Stimulated activated memory B cell treated with anti-CD40 and anti-IgM and Interleukin-4, amounts not matched to agents 10 μg/mL and 1 μg/mL and 100 μg/mL, for 72 hours (primary cell): ENCODE results near the gene KRT79.

ENCODE experiments used
- ATAC-seq: fragments of 150-1000 bp; cut with Tn5 transposase; 2 replicates; pipeline ENCODE4 v1.10.0; 2021
- H3K27ac Mint-ChIP-seq: one replicate; pipeline ENCODE4 v1.8.0; 2022; ENCODE audit warnings: mild to moderate bottlenecking, mixed read lengths
- H3K27me3 Mint-ChIP-seq: one replicate; pipeline ENCODE4 v1.8.0; 2022; ENCODE audit warnings: mixed read lengths
- H3K36me3 Mint-ChIP-seq: one replicate; pipeline ENCODE4 v1.8.0; 2022; ENCODE audit warnings: mixed read lengths
- H3K4me1 Mint-ChIP-seq: one replicate; pipeline ENCODE4 v1.8.0; 2022; ENCODE audit warnings: mixed read lengths
- H3K4me3 Mint-ChIP-seq: one replicate; pipeline ENCODE4 v1.8.0; 2022; ENCODE audit warnings: mild to moderate bottlenecking, moderate library complexity, mixed read lengths
- H3K9me3 Mint-ChIP-seq: one replicate; pipeline ENCODE4 v1.8.0; 2022; ENCODE audit warnings: mixed read lengths

The KRT79 gene

DNA sequence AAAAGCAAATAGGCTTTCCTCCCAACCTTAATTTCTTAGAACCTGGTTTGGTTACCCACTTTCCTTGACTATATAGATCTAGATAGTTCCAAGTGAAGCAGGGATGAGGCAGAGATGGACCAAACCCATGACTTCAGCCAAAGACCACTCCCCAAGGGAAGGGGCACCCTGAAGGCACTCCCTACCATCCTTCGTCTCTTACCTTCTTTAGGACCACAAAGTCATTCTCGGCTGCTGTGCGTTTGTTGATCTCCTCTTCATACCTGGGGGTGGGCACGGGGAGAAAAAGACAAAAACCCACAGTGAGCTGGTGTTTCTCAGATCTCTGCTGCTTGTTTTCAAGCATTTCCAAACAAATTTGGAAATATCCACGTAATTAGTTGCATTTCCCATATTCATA is 23.6 kb downstream of the KRT79 start:
- H3K36me3 Mint-ChIP-seq = no peaks in the 10 kb centered on the region
- peaks cover 35% of the 10 kb centered on the region for H3K27me3 Mint-ChIP-seq
- no peak for ATAC-seq
- no peak overlapping the region for H3K27ac Mint-ChIP-seq
- no peaks in the 10 kb centered on the region for H3K9me3 Mint-ChIP-seq
- no peak overlapping the region for H3K4me3 Mint-ChIP-seq
- H3K4me1 Mint-ChIP-seq = no peaks in the 10 kb centered on the region

- no peaks in the 10 kb centered on the region for H3K4me1 Mint-ChIP-seq
- peaks cover 29% of the 10 kb centered on the region for H3K27me3 Mint-ChIP-seq
- no peaks in the 10 kb centered on the region for H3K36me3 Mint-ChIP-seq
- H3K27ac Mint-ChIP-seq = no peak overlapping the region
- H3K4me3 Mint-ChIP-seq = no peak overlapping the region
- ATAC-seq = no peak
- H3K9me3 Mint-ChIP-seq = no peaks in the 10 kb centered on the region
Observed at GRCh38 chr12:52809166-52809565, 24.9 kb downstream of the KRT79 start.

DNA sequence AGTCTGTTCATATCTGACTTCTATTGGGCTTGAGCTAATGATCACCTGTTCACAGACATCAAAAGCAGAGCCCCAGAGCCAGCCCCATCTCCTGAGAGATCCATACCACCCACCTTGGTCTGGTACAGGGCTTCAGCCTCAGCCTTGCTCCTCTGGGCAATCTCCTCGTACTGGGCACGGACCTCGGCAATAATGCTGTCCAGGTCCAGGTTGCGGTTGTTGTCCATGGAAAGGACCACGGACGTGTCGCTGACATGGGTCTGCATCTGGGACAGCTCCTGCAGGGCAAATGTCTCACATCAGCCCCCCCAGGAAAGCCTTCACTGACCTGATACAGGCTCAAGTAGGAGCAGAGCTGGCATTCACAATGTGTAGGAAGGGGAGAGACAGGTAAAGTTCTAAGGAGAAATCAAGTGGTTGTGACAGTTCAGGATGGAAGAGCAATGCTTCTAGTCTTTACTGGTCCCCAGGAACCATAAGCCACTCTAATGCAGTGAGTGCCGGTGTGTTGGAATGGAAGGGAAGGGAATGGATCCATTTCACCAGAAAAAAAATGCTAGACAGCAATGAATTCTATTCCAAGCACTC is 25.4 kb downstream of the KRT79 start:
- Mint-ChIP-seq H3K27me3 (peaks cover 27% of the 10 kb centered on the region), H3K27ac (no peak overlapping the region), H3K4me1 (no peaks in the 10 kb centered on the region), H3K36me3 (no peaks in the 10 kb centered on the region), H3K4me3 (no peak overlapping the region), H3K9me3 (no peaks in the 10 kb centered on the region)
- ATAC-seq = no peak

DNA sequence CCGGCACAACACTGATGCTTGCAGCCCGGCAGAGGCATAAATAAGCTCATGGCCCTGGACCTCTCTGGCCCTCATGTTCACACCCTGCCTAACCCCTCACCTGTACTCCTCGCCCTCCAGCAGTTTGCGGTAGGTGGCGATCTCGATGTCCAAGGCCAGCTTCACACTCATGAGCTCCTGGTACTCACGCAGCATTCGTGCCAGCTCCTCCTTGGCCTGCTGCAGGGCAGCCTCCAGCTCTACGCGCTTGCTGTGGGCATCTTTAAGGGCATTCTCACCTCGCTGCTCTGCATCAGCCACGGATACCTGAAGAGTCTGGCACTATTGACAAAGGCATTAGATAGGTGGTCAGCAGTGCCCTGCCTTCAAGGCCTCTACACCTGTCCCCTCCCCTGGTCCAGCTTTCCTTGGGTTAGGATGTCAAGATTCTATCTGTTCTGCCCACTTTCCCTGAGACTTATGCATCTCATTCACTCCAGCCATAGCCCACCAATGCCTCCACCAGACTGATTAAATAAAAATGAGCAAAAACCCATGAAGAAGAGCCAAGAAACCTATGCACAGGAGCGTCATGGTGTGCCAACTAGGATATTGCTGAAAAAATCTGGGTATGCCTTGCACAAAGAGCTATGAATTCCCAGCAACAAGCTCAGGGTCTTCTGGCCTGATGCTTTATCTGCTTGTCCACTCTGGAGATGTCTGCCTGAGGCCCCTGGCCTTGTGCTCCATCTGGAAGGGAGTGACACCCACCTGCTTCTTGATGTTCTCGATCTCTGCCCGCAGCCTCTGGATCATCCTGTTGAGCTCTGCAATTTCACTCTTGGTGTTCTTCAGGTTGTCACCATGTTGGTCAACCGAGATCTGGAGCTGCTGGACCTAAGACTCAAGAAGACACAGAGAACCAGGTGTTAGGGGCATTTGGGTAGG is 26.3 kb downstream of the KRT79 start:
- Mint-ChIP-seq H3K36me3 (no peaks in the 10 kb centered on the region), H3K9me3 (no peaks in the 10 kb centered on the region), H3K4me1 (no peaks in the 10 kb centered on the region), H3K27me3 (peaks cover 27% of the 10 kb centered on the region), H3K27ac (no peak overlapping the region), H3K4me3 (no peak overlapping the region)
- no peak for ATAC-seq

GRCh38 chr12:52806821-52807543 is 27.1 kb downstream of the KRT79 start:
- Mint-ChIP-seq H3K36me3 (no peaks in the 10 kb centered on the region), H3K27ac (no peak overlapping the region), H3K27me3 (peaks cover 27% of the 10 kb centered on the region), H3K9me3 (no peaks in the 10 kb centered on the region), H3K4me3 (no peak overlapping the region), H3K4me1 (no peaks in the 10 kb centered on the region)
- no peak for ATAC-seq

GRCh38 chr12:52806169-52806811 is 27.8 kb downstream of the KRT79 start:
- Mint-ChIP-seq H3K27ac (no peak overlapping the region), H3K4me1 (no peaks in the 10 kb centered on the region), H3K27me3 (peaks cover 27% of the 10 kb centered on the region), H3K36me3 (no peaks in the 10 kb centered on the region), H3K9me3 (no peaks in the 10 kb centered on the region), H3K4me3 (no peak overlapping the region)
- ATAC-seq = no peak

- no peaks in the 10 kb centered on the region for H3K4me1 Mint-ChIP-seq
- no peak overlapping the region for H3K4me3 Mint-ChIP-seq
- H3K27me3 Mint-ChIP-seq = peaks cover 27% of the 10 kb centered on the region
- H3K36me3 Mint-ChIP-seq = no peaks in the 10 kb centered on the region
- no peak overlapping the region for H3K27ac Mint-ChIP-seq
- no peak for ATAC-seq
- no peaks in the 10 kb centered on the region for H3K9me3 Mint-ChIP-seq
Observed at GRCh38 chr12:52805739-52806138, 28.4 kb downstream of the KRT79 start.

GRCh38 chr12:52805000-52805399 is 29.1 kb downstream of the KRT79 start:
- Mint-ChIP-seq H3K9me3 (no peaks in the 10 kb centered on the region), H3K4me1 (no peaks in the 10 kb centered on the region), H3K36me3 (no peaks in the 10 kb centered on the region), H3K4me3 (no peak overlapping the region), H3K27ac (no peak overlapping the region), H3K27me3 (peaks cover 27% of the 10 kb centered on the region)
- no peak for ATAC-seq

DNA sequence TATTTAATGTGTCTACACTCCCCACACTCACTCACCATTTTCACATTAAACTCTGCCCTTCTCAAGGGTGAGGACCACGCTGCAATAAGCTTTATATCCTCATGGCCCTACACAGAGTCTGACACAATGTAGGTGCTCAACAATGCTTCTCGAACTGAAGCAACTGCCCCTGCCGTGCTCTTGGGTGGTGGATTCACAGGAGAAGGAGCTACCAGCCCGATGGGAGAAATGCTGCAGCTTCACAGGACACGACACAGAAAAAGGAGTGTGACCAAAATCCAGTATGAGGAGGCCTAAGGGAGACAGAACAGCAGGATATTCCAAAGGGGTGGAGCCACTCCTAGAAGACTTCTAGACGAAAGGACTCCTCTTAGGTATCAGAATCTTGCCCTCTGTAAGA is 31.7 kb downstream of the KRT79 start:
- Mint-ChIP-seq H3K4me3 (no peak overlapping the region), H3K4me1 (no peaks in the 10 kb centered on the region), H3K27me3 (peaks cover 6% of the 10 kb centered on the region), H3K9me3 (no peaks in the 10 kb centered on the region), H3K27ac (no peak overlapping the region), H3K36me3 (no peaks in the 10 kb centered on the region)
- no peak for ATAC-seq

- Mint-ChIP-seq H3K27me3 (no peaks in the 10 kb centered on the region), H3K9me3 (no peaks in the 10 kb centered on the region), H3K4me3 (no peak overlapping the region), H3K36me3 (no peaks in the 10 kb centered on the region), H3K4me1 (no peaks in the 10 kb centered on the region), H3K27ac (no peak overlapping the region)
- no peak for ATAC-seq
Observed at GRCh38 chr12:52801773-52802172, 32.3 kb downstream of the KRT79 start.

- H3K9me3 Mint-ChIP-seq = no peaks in the 10 kb centered on the region
- H3K4me1 Mint-ChIP-seq = no peaks in the 10 kb centered on the region
- H3K27ac Mint-ChIP-seq = no peak overlapping the region
- H3K27me3 Mint-ChIP-seq = peaks cover 8% of the 10 kb centered on the region
- no peaks in the 10 kb centered on the region for H3K36me3 Mint-ChIP-seq
- no peak overlapping the region for H3K4me3 Mint-ChIP-seq
- no peak for ATAC-seq
Observed at GRCh38 chr12:52800259-52800917, 33.7 kb downstream of the KRT79 start.

DNA sequence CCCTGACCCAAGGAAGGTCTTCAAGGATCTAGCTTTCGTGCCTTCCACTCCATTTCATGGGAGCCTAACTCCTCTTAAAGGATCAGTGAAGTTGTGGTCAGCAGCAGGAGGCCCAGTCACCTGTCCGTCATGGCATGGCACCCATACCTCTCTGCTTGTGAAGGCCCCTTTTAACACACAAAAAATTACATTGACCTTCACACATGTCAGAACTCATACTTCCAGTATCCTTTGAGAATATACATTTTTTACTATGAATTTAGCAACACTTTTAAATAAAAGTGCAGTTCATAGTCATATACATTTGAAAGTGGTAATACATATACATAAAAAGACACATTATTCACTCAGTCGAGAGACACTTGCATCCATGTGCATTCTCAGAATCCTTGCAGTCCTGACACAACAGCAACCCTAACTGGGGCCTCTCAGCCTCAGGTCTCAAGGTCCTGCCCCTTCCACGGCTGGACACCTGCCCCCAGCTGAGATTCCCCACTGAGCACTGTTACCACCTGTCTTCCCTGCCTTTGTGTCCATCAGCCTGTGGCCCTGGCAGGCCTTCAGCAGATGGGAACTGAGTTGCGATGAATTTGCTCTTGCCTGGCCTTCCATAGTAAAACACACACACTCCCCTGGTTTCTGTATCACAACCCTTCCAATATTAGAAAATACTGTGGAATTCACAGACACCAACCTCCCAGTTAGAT is 34.5 kb downstream of the KRT79 start:
- H3K9me3 Mint-ChIP-seq = no peaks in the 10 kb centered on the region
- peaks cover 16% of the 10 kb centered on the region for H3K27me3 Mint-ChIP-seq
- H3K36me3 Mint-ChIP-seq = no peaks in the 10 kb centered on the region
- no peak overlapping the region for H3K27ac Mint-ChIP-seq
- H3K4me3 Mint-ChIP-seq = no peak overlapping the region
- no peaks in the 10 kb centered on the region for H3K4me1 Mint-ChIP-seq
- ATAC-seq = no peak

GRCh38 chr12:52798671-52799504 is 35.2 kb downstream of the KRT79 start:
- peaks cover 23% of the 10 kb centered on the region for H3K27me3 Mint-ChIP-seq
- H3K9me3 Mint-ChIP-seq = no peaks in the 10 kb centered on the region
- no peak overlapping the region for H3K27ac Mint-ChIP-seq
- no peaks in the 10 kb centered on the region for H3K36me3 Mint-ChIP-seq
- no peak overlapping the region for H3K4me3 Mint-ChIP-seq
- no peak for ATAC-seq
- H3K4me1 Mint-ChIP-seq = no peaks in the 10 kb centered on the region
